ENCODE measurements around the gene CST3. TPM values are rescaled to one million over a fixed set of nuclear protein-coding genes. Genes with fewer than 3 reads are reported as not detected.

Gene CST3
- total and polyA plus RNA-seq, 11 donors, result 240 to 1,194 (median 611) TPM

- no peaks in the 10 kb centered on the region for H3K9me3 ChIP-seq
- no peak overlapping the region for H3K4me3 ChIP-seq
- H3K36me3 ChIP-seq, result no peaks in the 10 kb centered on the region
- no peak for TF ChIP-seq POLR2A (IDR thresholded peaks at IDR 0.05)
- TF ChIP-seq, protein P1, sequence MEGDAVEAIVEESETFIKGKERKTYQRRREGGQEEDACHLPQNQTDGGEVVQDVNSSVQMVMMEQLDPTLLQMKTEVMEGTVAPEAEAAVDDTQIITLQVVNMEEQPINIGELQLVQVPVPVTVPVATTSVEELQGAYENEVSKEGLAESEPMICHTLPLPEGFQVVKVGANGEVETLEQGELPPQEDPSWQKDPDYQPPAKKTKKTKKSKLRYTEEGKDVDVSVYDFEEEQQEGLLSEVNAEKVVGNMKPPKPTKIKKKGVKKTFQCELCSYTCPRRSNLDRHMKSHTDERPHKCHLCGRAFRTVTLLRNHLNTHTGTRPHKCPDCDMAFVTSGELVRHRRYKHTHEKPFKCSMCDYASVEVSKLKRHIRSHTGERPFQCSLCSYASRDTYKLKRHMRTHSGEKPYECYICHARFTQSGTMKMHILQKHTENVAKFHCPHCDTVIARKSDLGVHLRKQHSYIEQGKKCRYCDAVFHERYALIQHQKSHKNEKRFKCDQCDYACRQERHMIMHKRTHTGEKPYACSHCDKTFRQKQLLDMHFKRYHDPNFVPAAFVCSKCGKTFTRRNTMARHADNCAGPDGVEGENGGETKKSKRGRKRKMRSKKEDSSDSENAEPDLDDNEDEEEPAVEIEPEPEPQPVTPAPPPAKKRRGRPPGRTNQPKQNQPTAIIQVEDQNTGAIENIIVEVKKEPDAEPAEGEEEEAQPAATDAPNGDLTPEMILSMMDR (IDR thresholded peaks at IDR 0.05), result no peak
- 64 to 80% (median 67%) methylated on average over 1 of the region's 1 CpG for WGBS, 4 donors
- no peak overlapping the region for H3K27ac ChIP-seq
- intact Hi-C loops (cut with DNase I), result loop anchor here in 1 of 10 donors (5.0 kb wide), 1 partner anchor 89 kb away; no protein-coding TSS in a partner anchor
- ATAC-seq (no peak), DNase-seq (no peak)
- H3K4me1 ChIP-seq, result no peaks in the 10 kb centered on the region
- no peaks in the 10 kb centered on the region for H3K27me3 ChIP-seq
These were observed 41.8 kb downstream of the CST3 start for GRCh38 chr20:23595941-23596340.

DNA sequence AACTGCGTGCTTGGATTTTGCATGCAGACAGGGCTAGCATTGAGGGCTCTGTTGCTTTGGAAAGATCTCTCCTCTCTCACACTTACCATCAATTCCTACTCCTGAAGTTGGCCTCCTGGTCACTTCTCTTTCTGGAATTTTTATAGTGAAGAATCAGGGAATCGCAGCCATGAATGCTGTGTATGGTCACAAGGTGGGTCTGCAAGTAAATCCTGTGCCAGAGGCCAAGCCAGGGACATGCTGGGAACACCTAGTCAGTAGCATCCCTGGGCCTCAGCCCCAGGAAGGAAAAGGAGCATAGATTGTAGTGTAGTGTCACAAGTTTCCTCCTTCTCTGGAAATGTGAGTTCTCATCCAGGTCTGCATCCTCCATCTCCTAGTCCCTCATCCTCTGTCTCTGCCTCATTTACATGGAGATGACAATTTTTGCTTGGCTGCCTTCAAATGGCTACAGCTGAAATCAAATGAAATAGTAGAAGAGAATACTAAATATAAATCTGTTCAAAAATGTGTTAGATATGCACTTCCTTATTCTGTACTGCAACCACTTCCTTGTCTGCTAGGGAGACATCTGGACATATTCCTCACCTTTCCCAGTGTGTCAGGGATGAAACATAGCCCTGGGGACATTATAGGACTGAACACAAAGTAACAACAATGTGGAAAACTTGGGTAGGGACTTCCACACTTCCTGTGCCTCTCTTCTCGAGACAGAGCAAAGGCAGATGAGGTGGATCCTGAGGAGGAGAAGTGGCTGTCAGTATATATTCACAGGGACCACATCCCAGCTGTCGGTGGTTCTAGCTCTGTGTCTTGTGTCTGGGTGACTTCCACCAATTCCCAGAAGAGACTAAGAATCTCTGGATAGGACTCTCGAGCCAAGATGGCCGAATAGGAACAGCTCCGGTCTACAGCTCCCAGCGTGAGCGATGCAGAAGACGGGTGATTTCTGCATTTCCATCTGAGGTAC, 49.0 kb downstream of the CST3 start:
- Histone ChIP-seq H3K36me3 (no peaks in the 10 kb centered on the region), H3K4me3 (no peak overlapping the region), H3K27ac (no peak overlapping the region), H3K27me3 (peaks cover 0 to 27% (median 3%) of the 10 kb centered on the region in 9 donors), H3K4me1 (no peaks in the 10 kb centered on the region), H3K9me3 (no peaks in the 10 kb centered on the region)
- 79 to 88% (median 82%) methylated on average over 9 to 10 of the region's 10 CpGs for WGBS, 4 donors
- ATAC-seq, result no peak
- intact Hi-C loops (cut with DNase I), result no loop called here
- TF ChIP-seq, protein P1 (IDR thresholded peaks at IDR 0.05), result no peak
- TF ChIP-seq POLR2A (IDR thresholded peaks at IDR 0.05), result no peak
- DNase-seq, result no peak

- no peak overlapping the region for H3K4me3 ChIP-seq
- no peak for ATAC-seq
- WGBS, 4 donors, result 74 to 82% (median 78%) methylated on average over 7 of the region's 7 CpGs
- no peaks in the 10 kb centered on the region for H3K4me1 ChIP-seq
- intact Hi-C loops (cut with DNase I), result no loop called here
- no peak overlapping the region for H3K27ac ChIP-seq
- peaks cover 0 to 27% (median 3%) of the 10 kb centered on the region in 9 donors for H3K27me3 ChIP-seq
- no peaks in the 10 kb centered on the region for H3K9me3 ChIP-seq
- no peaks in the 10 kb centered on the region for H3K36me3 ChIP-seq
- no peak for TF ChIP-seq POLR2A (IDR thresholded peaks at IDR 0.05)
- TF ChIP-seq, protein P1 (IDR thresholded peaks at IDR 0.05), result no peak
- DNase-seq, result no peak
These were observed 50.1 kb downstream of the CST3 start for GRCh38 chr20:23587631-23588030.

- no peaks in the 10 kb centered on the region for H3K9me3 ChIP-seq
- DNase-seq, result no peak
- no peaks in the 10 kb centered on the region for H3K36me3 ChIP-seq
- intact Hi-C loops (cut with DNase I), result no loop called here
- H3K4me1 ChIP-seq, result no peaks in the 10 kb centered on the region
- no peak overlapping the region for H3K27ac ChIP-seq
- ATAC-seq, result no peak
- H3K27me3 ChIP-seq, result peaks cover 0 to 27% (median 3%) of the 10 kb centered on the region in 9 donors
- 60 to 67% (median 61%) methylated on average over 13 of the region's 13 CpGs for WGBS, 4 donors
- H3K4me3 ChIP-seq, result no peak overlapping the region
- TF ChIP-seq, protein P1 (IDR thresholded peaks at IDR 0.05), result no peak
- no peak for TF ChIP-seq POLR2A (IDR thresholded peaks at IDR 0.05)
These were observed 50.8 kb downstream of the CST3 start for GRCh38 chr20:23586735-23587525.

All from heart left ventricle (tissue), 16 donors.